T-helper 2 cell treated with Interferon-gamma antibody and Interleukin-4, amounts not matched to agents 5 μg/mL and 100 μg/mL, for 36 hours (primary cell): Measurements from ENCODE around the gene DNAJA2.

Experiments used
- DNase-seq: peaks from one replicate; pipeline ENCODE4 v3.0.0; 2021; ENCODE audit warnings: low spot score
- H3K27ac Mint-ChIP-seq: one replicate; pipeline ENCODE4 v1.8.0; 2021; ENCODE audit warnings: mild to moderate bottlenecking, mixed read lengths
- H3K27me3 Mint-ChIP-seq: one replicate; pipeline ENCODE4 v1.8.0; 2021; ENCODE audit warnings: low read depth, mixed read lengths
- H3K36me3 Mint-ChIP-seq: one replicate; pipeline ENCODE4 v1.8.0; 2021; ENCODE audit warnings: low read depth, mixed read lengths
- H3K4me1 Mint-ChIP-seq: one replicate; pipeline ENCODE4 v1.8.0; 2021; ENCODE audit warnings: low read depth, mixed read lengths
- H3K4me3 Mint-ChIP-seq: one replicate; pipeline ENCODE4 v1.8.0; 2022; ENCODE audit warnings: mild to moderate bottlenecking, moderate library complexity, mixed read lengths
- H3K9me3 Mint-ChIP-seq: one replicate; pipeline ENCODE4 v1.8.0; 2021; ENCODE audit warnings: mixed read lengths

DNAJA2 gene

GRCh38 chr16:46996391-46996790 lies 22.9 kb upstream of the DNAJA2 start:
- Mint-ChIP-seq H3K36me3 (no peaks in the 10 kb centered on the region), H3K4me3 (no peak overlapping the region), H3K27me3 (no peaks in the 10 kb centered on the region), H3K4me1 (peaks cover 5% of the 10 kb centered on the region), H3K9me3 (peaks cover 3% of the 10 kb centered on the region), H3K27ac (no peak overlapping the region)
- DNase-seq, result no peak

GRCh38 chr16:46991729-46992704 lies 18.5 kb upstream of the DNAJA2 start:
- peaks cover 5% of the 10 kb centered on the region for H3K4me1 Mint-ChIP-seq
- H3K9me3 Mint-ChIP-seq, result peaks cover 5% of the 10 kb centered on the region

DNA sequence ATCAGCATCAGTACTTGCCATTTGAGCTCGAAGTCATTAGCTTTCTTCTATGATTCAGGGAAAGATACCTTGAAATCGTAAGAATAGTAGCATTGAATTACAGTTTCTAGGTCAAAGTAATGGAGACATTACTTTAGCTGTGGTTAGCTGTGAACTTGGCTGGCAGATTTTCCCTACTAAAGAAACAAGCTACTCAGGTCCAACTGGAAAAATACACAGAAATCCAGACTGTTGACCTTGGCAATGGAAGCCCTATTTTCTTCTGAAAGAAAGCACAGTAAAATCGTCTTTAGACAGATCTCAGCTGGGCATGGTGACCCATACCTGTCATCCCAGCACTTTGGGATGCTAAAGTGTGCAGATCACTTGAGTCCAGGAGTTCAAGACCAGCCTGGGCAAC lies 13.4 kb upstream of the DNAJA2 start:
- DNase-seq, result no peak
- Mint-ChIP-seq H3K4me3 (no peak overlapping the region), H3K36me3 (no peaks in the 10 kb centered on the region), H3K27me3 (peaks cover 2% of the 10 kb centered on the region), H3K9me3 (peaks cover 5% of the 10 kb centered on the region), H3K4me1 (no peaks in the 10 kb centered on the region), H3K27ac (no peak overlapping the region)

More at GRCh38 chr16:46991729-46992704, 18.5 kb upstream of the DNAJA2 start:
- Mint-ChIP-seq H3K27me3 (peaks cover 2% of the 10 kb centered on the region), H3K36me3 (no peaks in the 10 kb centered on the region), H3K4me3 (no peak overlapping the region), H3K27ac (no peak overlapping the region)
- no peak for DNase-seq

GRCh38 chr16:46986438-46986837 lies 13.0 kb upstream of the DNAJA2 start:
- Mint-ChIP-seq H3K36me3 (no peaks in the 10 kb centered on the region), H3K27ac (no peak overlapping the region), H3K4me1 (no peaks in the 10 kb centered on the region), H3K4me3 (no peak overlapping the region), H3K9me3 (peaks cover 2% of the 10 kb centered on the region), H3K27me3 (peaks cover 2% of the 10 kb centered on the region)
- no peak for DNase-seq

- Mint-ChIP-seq H3K36me3 (no peaks in the 10 kb centered on the region), H3K27me3 (peaks cover under 1% of the 10 kb centered on the region), H3K27ac (no peak overlapping the region), H3K4me3 (no peak overlapping the region), H3K9me3 (no peaks in the 10 kb centered on the region), H3K4me1 (peaks cover 3% of the 10 kb centered on the region)
- DNase-seq, result no peak
Measured at GRCh38 chr16:46982335-46982734, 8.9 kb upstream of the DNAJA2 start.

DNA sequence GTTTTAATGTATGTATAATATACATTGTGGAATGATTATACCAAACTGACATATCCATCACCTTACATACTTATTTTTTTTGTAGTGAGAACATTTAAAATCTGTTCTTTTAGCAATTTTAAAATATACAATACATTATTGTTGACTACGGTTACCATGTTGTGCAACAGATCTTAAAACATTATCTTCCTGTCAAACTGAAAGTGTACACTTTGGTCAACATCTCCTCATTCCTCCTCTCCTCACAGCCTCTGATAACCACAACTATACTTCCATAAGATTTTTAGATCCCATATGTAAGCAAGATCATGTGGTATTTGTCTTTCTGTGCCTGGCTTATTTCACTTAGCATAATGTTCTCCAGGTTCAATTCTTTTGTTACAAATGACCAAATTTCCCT lies 7.5 kb upstream of the DNAJA2 start:
- Mint-ChIP-seq H3K27ac (no peak overlapping the region), H3K4me3 (no peak overlapping the region), H3K9me3 (no peaks in the 10 kb centered on the region), H3K4me1 (peaks cover 11% of the 10 kb centered on the region), H3K36me3 (no peaks in the 10 kb centered on the region), H3K27me3 (no peaks in the 10 kb centered on the region)
- DNase-seq, result no peak

GRCh38 chr16:46976550-46976949 lies 3.1 kb upstream of the DNAJA2 start:
- no peak for DNase-seq
- peaks cover 31% of the 10 kb centered on the region for H3K4me1 Mint-ChIP-seq
- no peaks in the 10 kb centered on the region for H3K9me3 Mint-ChIP-seq
- H3K27me3 Mint-ChIP-seq, result no peaks in the 10 kb centered on the region
- H3K4me3 Mint-ChIP-seq, result no peak overlapping the region
- H3K36me3 Mint-ChIP-seq, result peaks cover 10% of the 10 kb centered on the region
- H3K27ac Mint-ChIP-seq, result no peak overlapping the region

DNA sequence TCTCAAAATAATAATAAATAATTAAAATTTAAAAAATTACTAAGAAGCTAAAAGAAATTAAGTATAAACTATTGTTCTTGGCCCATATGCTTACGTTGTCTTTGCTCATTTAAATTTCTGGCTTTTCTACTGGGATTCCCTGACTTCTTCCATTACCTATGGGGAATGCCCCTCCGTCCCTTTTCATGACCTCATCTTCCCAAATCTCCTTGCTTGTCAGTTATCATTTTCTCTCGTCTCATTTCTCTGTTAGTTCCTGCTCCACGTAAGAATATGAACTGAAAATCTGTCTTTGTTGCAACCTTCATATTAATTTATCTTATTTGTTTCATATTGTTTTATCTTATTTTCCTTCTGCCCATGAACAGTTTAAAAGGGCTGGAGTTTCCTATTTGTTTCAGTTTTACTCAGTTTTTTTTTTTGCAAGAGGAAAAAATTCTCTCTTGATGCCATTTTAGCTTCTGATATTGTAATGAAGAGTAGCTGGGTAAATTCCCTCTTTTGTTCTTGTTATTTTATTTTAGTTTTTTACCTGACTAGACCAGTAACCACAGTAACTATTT lies 2.5 kb upstream of the DNAJA2 start:
- DNase-seq, result no peak
- H3K9me3 Mint-ChIP-seq, result no peaks in the 10 kb centered on the region
- peak overlapping the region; percentile 27 for H3K27ac Mint-ChIP-seq
- H3K4me1 Mint-ChIP-seq, result peaks cover 35% of the 10 kb centered on the region
- H3K27me3 Mint-ChIP-seq, result no peaks in the 10 kb centered on the region
- H3K36me3 Mint-ChIP-seq, result peaks cover 14% of the 10 kb centered on the region
- no peak overlapping the region for H3K4me3 Mint-ChIP-seq

- peaks cover 19% of the 10 kb centered on the region for H3K36me3 Mint-ChIP-seq
Measured at GRCh38 chr16:46975165-46975564, 1.7 kb upstream of the DNAJA2 start.

DNA sequence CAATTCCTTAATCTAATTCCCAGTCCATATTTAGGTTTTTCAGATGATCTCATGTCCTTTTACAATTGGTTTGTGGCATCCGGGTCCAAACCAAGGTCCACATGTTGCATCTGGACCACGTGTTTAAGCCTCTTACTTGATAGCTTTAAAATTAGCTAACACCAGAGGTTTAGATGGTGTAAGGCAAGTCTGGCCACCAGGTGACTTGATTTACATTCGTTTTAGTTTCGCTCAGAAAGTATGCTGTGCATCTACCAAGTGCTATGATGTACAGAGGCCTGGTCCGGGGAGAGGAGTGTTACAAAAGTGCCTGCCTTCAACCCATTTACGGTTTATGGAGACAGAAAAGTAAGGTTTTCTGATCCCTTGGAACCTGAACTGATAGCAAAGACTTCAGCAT lies 878 bp upstream of the DNAJA2 start:
- Mint-ChIP-seq H3K27ac (peak overlapping the region; percentile 96), H3K4me1 (peaks cover 41% of the 10 kb centered on the region), H3K27me3 (no peaks in the 10 kb centered on the region), H3K4me3 (peak overlapping the region; percentile 92), H3K36me3 (peaks cover 23% of the 10 kb centered on the region), H3K9me3 (no peaks in the 10 kb centered on the region)
- DNase-seq, result peak; percentile 10

More at GRCh38 chr16:46975165-46975564, 1.7 kb upstream of the DNAJA2 start:
- H3K9me3 Mint-ChIP-seq, result no peaks in the 10 kb centered on the region
- H3K4me1 Mint-ChIP-seq, result peaks cover 40% of the 10 kb centered on the region
- no peaks in the 10 kb centered on the region for H3K27me3 Mint-ChIP-seq
- H3K27ac Mint-ChIP-seq, result no peak overlapping the region
- no peak for DNase-seq
- no peak overlapping the region for H3K4me3 Mint-ChIP-seq

DNA sequence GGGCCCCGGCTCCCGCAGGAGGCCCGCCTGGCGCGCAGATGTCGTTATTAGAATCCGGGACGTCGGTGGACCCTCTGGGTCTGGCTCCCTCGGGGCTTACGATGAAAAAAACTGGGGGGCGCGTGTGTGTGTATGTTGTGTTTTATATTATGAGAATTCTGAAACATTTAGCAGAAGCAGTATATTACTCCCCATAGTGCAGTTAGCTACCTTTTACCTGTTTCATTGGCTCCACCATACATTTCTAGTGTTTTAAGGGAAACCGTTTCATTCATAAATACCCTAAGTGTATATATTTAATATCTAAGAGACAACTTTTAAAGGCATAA lies 486 bp upstream of the DNAJA2 start:
- H3K4me1 Mint-ChIP-seq, result peaks cover 42% of the 10 kb centered on the region
- H3K9me3 Mint-ChIP-seq, result no peaks in the 10 kb centered on the region
- H3K4me3 Mint-ChIP-seq, result peak overlapping the region; percentile 92
- H3K36me3 Mint-ChIP-seq, result peaks cover 25% of the 10 kb centered on the region
- DNase-seq, result no peak
- peak overlapping the region; percentile 96 for H3K27ac Mint-ChIP-seq
- no peaks in the 10 kb centered on the region for H3K27me3 Mint-ChIP-seq

- Mint-ChIP-seq H3K27me3 (no peaks in the 10 kb centered on the region), H3K27ac (peak overlapping the region; percentile 92), H3K4me1 (peaks cover 42% of the 10 kb centered on the region), H3K36me3 (peaks cover 35% of the 10 kb centered on the region), H3K9me3 (no peaks in the 10 kb centered on the region), H3K4me3 (peak overlapping the region; percentile 97)
- DNase-seq, result peak; percentile 58
Measured at GRCh38 chr16:46972429-46973206, 856 bp downstream of the DNAJA2 start.

GRCh38 chr16:46971271-46971670 lies 2.2 kb downstream of the DNAJA2 start:
- no peak for DNase-seq
- Mint-ChIP-seq H3K27ac (no peak overlapping the region), H3K36me3 (peaks cover 45% of the 10 kb centered on the region), H3K9me3 (no peaks in the 10 kb centered on the region), H3K4me1 (peaks cover 39% of the 10 kb centered on the region), H3K27me3 (no peaks in the 10 kb centered on the region), H3K4me3 (peak overlapping the region; percentile 28)

- H3K9me3 Mint-ChIP-seq, result no peaks in the 10 kb centered on the region
- no peak overlapping the region for H3K27ac Mint-ChIP-seq
- H3K4me1 Mint-ChIP-seq, result peaks cover 31% of the 10 kb centered on the region
- no peaks in the 10 kb centered on the region for H3K27me3 Mint-ChIP-seq
- peaks cover 50% of the 10 kb centered on the region for H3K36me3 Mint-ChIP-seq
- H3K4me3 Mint-ChIP-seq, result no peak overlapping the region
- DNase-seq, result no peak
Measured at GRCh38 chr16:46970089-46970488, 3.4 kb downstream of the DNAJA2 start.
